ENCODE measurements around the gene ENOX2. TPM values are rescaled to one million over a fixed set of nuclear protein-coding genes. Genes with fewer than 3 reads are reported as not detected.
A peak's percentile ranks its signal among the peaks of the same experiment; 100 is the strongest.
"Not testable (repeated sequence)": the region's sequence is repeated elsewhere in the genome, so short reads cannot be mapped to it uniquely, and the experiment has no call there.

Gene ENOX2
- 15.9 and 16.2 TPM in 2 replicates for total RNA-seq

DNA sequence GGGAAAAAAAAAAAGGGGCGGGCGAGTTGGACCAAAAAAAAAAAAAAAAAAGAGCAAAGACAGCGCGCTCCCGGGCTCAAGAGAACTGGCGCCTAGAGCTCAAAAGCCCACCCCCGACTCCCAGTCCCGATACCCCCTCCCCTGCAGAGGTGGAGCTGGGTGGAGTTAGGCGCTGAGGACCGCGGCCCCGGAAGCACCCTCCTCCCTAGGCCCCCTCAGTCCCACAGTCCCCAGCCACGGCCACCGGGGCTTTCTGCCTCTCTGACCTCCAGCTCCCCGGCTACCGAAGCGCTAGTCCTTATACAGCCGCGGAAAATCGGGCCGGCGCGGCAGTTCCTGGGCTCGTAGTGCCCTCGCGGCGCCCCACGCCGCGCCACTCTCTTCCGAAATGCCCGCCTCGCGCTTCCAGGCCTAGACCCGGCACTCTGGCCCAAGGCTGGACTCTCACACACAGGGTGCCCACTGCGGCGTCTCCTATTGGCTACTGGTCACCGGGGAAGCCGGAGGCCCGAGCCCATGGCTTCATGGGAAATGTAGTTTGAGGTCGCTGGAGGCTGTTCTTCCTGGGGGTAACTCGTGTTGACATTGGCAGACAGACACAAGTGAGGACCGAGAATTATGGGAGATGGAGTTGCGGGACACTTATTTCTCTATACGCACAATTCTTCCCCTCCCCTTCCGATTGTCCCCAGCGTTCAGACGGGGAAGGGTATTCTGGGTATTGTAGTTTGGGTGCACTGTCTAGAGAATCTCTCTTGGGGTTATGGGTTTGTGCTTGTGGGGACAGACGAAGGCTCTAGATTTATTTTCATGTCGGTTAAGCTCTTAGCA lies at the start of gene ENOX2:
ENOX2 (minus strand) TSS at position 427 of the 831 bp plus-strand sequence. CDS start 199,993 bp downstream, outside the sequence.
- H3K27ac Mint-ChIP-seq, result peak within 1 kb of the TSS; percentile 59
- POLR2A ChIA-PET, result interaction anchor here (1.1 to 1.3 kb wide), 2 partner anchors 501 to 563 kb away, joined by 3 to 9 read pairs; partner anchors contain the start of genes RBMX2 and SLC25A14
- ATAC-seq (ENCODE audit: low read depth), result peak; percentile 94
- H3K9me3 Mint-ChIP-seq, result no peaks in the 10 kb centered on the region
- peaks cover 12% of the 10 kb centered on the region for H3K4me1 Mint-ChIP-seq
- no peak within 1 kb of the TSS for H3K4me3 Mint-ChIP-seq
- intact Hi-C loops (cut with micrococcal nuclease), result loop anchor here (1.0 to 10.0 kb wide), 7 partner anchors 351 to 1584 kb away; partner anchors contain the start of genes MBNL3, SLC25A14 and ZNF280C
- peaks cover 11% of the 10 kb centered on the region for H3K36me3 Mint-ChIP-seq (ENCODE audit: low read depth)
- CTCF ChIA-PET, result interaction anchor here (1.3 to 1.8 kb wide), 2 partner anchors 13 to 14 kb away, joined by 4 to 5 read pairs; no protein-coding TSS in a partner anchor
- DNase-seq, result peak; percentile 60
- H3K27me3 Mint-ChIP-seq, result no peaks in the 10 kb centered on the region
- TF ChIP-seq, protein P1, sequence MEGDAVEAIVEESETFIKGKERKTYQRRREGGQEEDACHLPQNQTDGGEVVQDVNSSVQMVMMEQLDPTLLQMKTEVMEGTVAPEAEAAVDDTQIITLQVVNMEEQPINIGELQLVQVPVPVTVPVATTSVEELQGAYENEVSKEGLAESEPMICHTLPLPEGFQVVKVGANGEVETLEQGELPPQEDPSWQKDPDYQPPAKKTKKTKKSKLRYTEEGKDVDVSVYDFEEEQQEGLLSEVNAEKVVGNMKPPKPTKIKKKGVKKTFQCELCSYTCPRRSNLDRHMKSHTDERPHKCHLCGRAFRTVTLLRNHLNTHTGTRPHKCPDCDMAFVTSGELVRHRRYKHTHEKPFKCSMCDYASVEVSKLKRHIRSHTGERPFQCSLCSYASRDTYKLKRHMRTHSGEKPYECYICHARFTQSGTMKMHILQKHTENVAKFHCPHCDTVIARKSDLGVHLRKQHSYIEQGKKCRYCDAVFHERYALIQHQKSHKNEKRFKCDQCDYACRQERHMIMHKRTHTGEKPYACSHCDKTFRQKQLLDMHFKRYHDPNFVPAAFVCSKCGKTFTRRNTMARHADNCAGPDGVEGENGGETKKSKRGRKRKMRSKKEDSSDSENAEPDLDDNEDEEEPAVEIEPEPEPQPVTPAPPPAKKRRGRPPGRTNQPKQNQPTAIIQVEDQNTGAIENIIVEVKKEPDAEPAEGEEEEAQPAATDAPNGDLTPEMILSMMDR (IDR thresholded peaks at IDR 0.05), result no peak

DNA sequence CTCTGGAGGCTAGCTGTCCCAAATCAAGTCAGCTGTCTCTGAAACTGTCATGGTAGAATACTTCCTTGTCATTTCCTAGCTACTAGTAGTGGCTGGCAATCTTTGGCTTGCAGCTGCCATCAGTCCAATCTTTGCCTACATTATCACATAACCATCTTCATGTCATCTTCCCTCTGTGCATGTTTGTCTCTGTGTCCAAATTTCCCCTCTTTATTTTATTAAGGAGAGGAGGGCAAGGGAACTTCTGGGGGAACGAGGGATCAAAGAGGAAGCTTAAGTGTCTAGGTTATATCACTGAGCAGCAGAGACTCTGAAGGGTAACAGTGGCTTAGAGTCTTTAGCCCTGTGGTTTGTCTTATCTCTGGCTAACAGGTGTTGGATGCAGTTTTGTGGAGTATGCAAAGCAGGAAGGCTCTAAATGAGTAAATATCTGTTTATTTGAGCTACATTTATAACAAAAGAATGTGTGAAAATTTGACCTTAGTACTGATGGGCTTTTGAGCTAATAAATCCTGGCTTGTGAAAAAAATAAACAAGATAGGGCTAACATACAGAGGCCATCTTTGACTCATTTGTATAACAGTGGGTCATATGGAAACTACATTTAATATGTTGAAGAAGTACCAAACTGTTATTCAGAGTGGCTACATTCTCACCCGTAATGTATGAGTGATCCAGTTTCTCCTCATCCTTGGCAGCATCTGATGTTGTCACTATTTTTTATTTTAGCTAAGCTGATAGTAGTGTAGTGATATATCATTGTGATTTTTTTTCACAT lies 49.4 kb upstream of the ENOX2 start:
- Mint-ChIP-seq H3K36me3 (ENCODE audit: low read depth) (no peaks in the 10 kb centered on the region), H3K27me3 (no peaks in the 10 kb centered on the region), H3K27ac (no peak overlapping the region), H3K4me3 (no peak overlapping the region), H3K9me3 (peaks cover 2% of the 10 kb centered on the region), H3K4me1 (no peaks in the 10 kb centered on the region)
- intact Hi-C loops (cut with micrococcal nuclease), result no loop called here
- no peak for ATAC-seq (ENCODE audit: low read depth)
- TF ChIP-seq, protein P1 (IDR thresholded peaks at IDR 0.05), result no peak
- ChIA-PET POLR2A (no interaction called here), CTCF (no interaction called here)
- DNase-seq, result no peak

DNA sequence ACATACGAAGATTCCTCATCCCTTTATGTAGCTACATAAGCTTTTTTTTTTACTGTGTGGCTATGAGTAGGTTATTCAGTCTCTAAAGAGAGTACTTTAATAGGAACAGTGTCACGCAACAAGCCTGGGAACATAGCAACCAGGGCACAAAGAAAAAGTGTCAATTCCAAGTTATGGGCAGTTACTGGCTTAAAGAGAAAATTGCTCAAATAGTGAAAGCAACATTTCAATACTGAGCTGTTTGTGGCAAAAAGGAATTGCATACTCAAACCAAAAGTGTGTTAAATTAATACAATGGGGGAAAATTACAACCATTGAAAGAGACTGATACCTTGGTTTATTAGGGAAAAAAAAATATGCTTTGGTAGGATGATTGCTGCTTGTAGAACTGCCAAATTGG lies 41.2 kb upstream of the ENOX2 start:
- ATAC-seq (ENCODE audit: low read depth), result no peak
- no peaks in the 10 kb centered on the region for H3K36me3 Mint-ChIP-seq (ENCODE audit: low read depth)
- no peak overlapping the region for H3K4me3 Mint-ChIP-seq
- TF ChIP-seq, protein P1 (IDR thresholded peaks at IDR 0.05), result no peak
- CTCF ChIA-PET, result no interaction called here
- H3K9me3 Mint-ChIP-seq, result peaks cover 2% of the 10 kb centered on the region
- DNase-seq, result no peak
- intact Hi-C loops (cut with micrococcal nuclease), result no loop called here
- no peak overlapping the region for H3K27ac Mint-ChIP-seq
- peaks cover 12% of the 10 kb centered on the region for H3K27me3 Mint-ChIP-seq
- POLR2A ChIA-PET, result no interaction called here
- H3K4me1 Mint-ChIP-seq, result no peaks in the 10 kb centered on the region

GRCh38 chrX:130937101-130937500 lies 34.1 kb upstream of the ENOX2 start:
- no peaks in the 10 kb centered on the region for H3K4me1 Mint-ChIP-seq
- TF ChIP-seq, protein P1 (IDR thresholded peaks at IDR 0.05), result no peak
- H3K4me3 Mint-ChIP-seq, result no peak overlapping the region
- no peak overlapping the region for H3K27ac Mint-ChIP-seq
- no peaks in the 10 kb centered on the region for H3K27me3 Mint-ChIP-seq
- POLR2A ChIA-PET, result no interaction called here
- no peak for DNase-seq
- intact Hi-C loops (cut with micrococcal nuclease), result no loop called here
- no peak for ATAC-seq (ENCODE audit: low read depth)
- CTCF ChIA-PET, result no interaction called here
- no peaks in the 10 kb centered on the region for H3K36me3 Mint-ChIP-seq (ENCODE audit: low read depth)
- H3K9me3 Mint-ChIP-seq, result no peaks in the 10 kb centered on the region

DNA sequence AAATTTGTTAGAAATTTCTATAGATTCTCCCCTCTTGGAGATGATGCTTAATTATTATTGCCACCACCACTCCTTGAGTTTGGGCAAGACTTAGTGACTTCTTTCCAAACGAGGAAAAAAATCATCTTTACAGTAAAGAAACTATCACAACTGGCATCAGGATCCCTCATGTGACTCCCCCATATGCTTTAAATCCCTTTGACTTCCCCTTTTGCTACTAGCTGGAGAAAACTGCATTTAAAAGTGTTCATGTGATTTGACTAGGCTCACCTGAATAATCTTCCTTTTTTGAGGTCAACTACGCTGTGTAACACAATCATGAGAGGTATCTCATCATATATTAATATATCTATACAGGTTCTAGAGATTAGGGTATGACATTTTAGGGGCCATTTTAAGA lies 30.3 kb upstream of the ENOX2 start:
- no peaks in the 10 kb centered on the region for H3K9me3 Mint-ChIP-seq
- TF ChIP-seq, protein P1 (IDR thresholded peaks at IDR 0.05), result no peak
- H3K27ac Mint-ChIP-seq, result no peak overlapping the region
- ATAC-seq (ENCODE audit: low read depth) (no peak), DNase-seq (no peak)
- POLR2A ChIA-PET, result no interaction called here
- H3K36me3 Mint-ChIP-seq (ENCODE audit: low read depth), result no peaks in the 10 kb centered on the region
- intact Hi-C loops (cut with micrococcal nuclease), result no loop called here
- H3K4me1 Mint-ChIP-seq, result no peaks in the 10 kb centered on the region
- CTCF ChIA-PET, result no interaction called here
- no peaks in the 10 kb centered on the region for H3K27me3 Mint-ChIP-seq
- no peak overlapping the region for H3K4me3 Mint-ChIP-seq

GRCh38 chrX:130920405-130920804 lies 17.4 kb upstream of the ENOX2 start:
- H3K9me3 Mint-ChIP-seq; H3K4me3 Mint-ChIP-seq; ATAC-seq (ENCODE audit: low read depth); H3K4me1 Mint-ChIP-seq; H3K36me3 Mint-ChIP-seq (ENCODE audit: low read depth); CTCF ChIA-PET; intact Hi-C loops (cut with micrococcal nuclease); H3K27ac Mint-ChIP-seq; DNase-seq; POLR2A ChIA-PET; H3K27me3 Mint-ChIP-seq: not testable (repeated sequence)

GRCh38 chrX:130919676-130920075 lies 16.7 kb upstream of the ENOX2 start:
- intact Hi-C loops (cut with micrococcal nuclease), result loop anchor here (5.0 kb wide), 1 partner anchor 1317 kb away; no protein-coding TSS in a partner anchor
- CTCF ChIA-PET; DNase-seq; H3K36me3 Mint-ChIP-seq (ENCODE audit: low read depth); H3K4me3 Mint-ChIP-seq; H3K27me3 Mint-ChIP-seq; H3K9me3 Mint-ChIP-seq; H3K4me1 Mint-ChIP-seq; ATAC-seq (ENCODE audit: low read depth); POLR2A ChIA-PET; H3K27ac Mint-ChIP-seq: not testable (repeated sequence)
